GM23248 (cell line): ENCODE results near the gene NDFIP2.

Experiments
- EZH2 ChIP-seq: fragments of 200-600 bp; sonication (generic); IDR thresholded peaks from 2 replicates; pipeline ENCODE4 v1.6.1; 2018; ENCODE audit warnings: antibody characterized with exemption, mild to moderate bottlenecking; ENCODE audit not compliant: insufficient read depth, poor library complexity, severe bottlenecking
- EZH2phosphoT487 ChIP-seq: fragments of 200-600 bp; sonication (generic); IDR thresholded peaks from 2 replicates; pipeline ENCODE4 v1.6.1; 2018; ENCODE audit warnings: antibody characterized with exemption, moderate library complexity, mild to moderate bottlenecking, low read depth; ENCODE audit not compliant: insufficient read depth

- TF ChIP-seq EZH2phosphoT487 = no peak
- TF ChIP-seq EZH2 = no peak
These were observed 46.4 kb upstream of the NDFIP2 start for GRCh38 chr13:79434556-79434955.
